HG03097 (cell line): ENCODE measurements around the gene TAAR5.
A peak's percentile ranks its signal among the peaks of the same experiment; 100 is the strongest.
"Not testable (repeated sequence)": the region's sequence is repeated elsewhere in the genome, so short reads cannot be mapped to it uniquely, and the experiment has no call there.

Experiments used
- ATAC-seq: cut with Tn5 transposase; IDR thresholded peaks from one replicate; pipeline ENCODE4 v1.9.1; 2021; ENCODE audit not compliant: unreplicated experiment, low FRiP score

Gene TAAR5

GRCh38 chr6:132589454-132589853 is at the start of gene TAAR5:
TSS of gene TAAR5 (minus strand) at chr6:132589741. CDS start at chr6:132589686, 55 bp downstream.
- ATAC-seq, result no peak

DNA sequence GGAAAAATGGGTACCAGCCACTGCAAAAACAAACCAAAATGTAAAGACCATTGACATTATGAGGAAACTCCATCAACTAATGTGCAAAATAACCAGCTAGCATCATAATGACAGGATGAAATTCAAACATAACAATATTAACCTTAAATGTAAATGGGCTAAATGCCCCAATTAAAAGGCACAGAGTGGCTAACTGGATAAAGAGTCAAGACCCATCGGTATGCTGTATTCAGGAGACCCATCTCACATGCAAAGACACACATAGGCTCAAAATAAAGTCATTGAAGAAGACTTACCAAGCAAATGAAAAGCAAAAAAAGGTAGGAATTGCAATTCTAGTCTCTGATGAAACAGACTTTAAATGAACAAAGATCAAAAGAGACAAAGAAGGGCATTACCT is 47.6 kb upstream of the TAAR5 start:
- ATAC-seq, result not testable (repeated sequence)

- not testable (repeated sequence) for ATAC-seq
Observed at GRCh38 chr6:132635906-132636305, 46.4 kb upstream of the TAAR5 start.

GRCh38 chr6:132635288-132635687 is 45.7 kb upstream of the TAAR5 start:
- not testable (repeated sequence) for ATAC-seq

- no peak for ATAC-seq
Observed at GRCh38 chr6:132634796-132635195, 45.3 kb upstream of the TAAR5 start.

DNA sequence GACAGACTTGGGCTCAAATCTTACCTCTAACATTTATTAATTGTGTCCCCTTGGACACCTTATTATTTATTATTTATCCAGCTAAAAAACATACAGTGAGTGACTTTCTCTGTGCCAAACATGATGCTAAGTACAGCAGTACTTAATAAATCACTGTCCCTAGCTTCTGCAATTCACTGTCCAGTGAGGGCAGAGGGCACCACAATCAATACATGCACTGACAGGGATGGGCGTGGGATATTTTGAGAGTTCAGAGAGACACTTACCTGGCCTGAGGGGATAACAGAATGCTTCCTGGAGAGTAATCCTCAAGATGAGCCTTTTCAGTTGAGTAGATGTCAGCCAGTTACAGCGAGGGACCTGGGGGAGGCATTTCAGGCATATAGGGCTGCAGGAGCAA is 43.8 kb upstream of the TAAR5 start:
- no peak for ATAC-seq

GRCh38 chr6:132624175-132624574 is 34.6 kb upstream of the TAAR5 start, which contains the start of gene TAAR2:
TSS of gene TAAR2 (minus strand) at chr6:132624275. CDS start at chr6:132624275, 0 bp downstream.
- ATAC-seq, result no peak

DNA sequence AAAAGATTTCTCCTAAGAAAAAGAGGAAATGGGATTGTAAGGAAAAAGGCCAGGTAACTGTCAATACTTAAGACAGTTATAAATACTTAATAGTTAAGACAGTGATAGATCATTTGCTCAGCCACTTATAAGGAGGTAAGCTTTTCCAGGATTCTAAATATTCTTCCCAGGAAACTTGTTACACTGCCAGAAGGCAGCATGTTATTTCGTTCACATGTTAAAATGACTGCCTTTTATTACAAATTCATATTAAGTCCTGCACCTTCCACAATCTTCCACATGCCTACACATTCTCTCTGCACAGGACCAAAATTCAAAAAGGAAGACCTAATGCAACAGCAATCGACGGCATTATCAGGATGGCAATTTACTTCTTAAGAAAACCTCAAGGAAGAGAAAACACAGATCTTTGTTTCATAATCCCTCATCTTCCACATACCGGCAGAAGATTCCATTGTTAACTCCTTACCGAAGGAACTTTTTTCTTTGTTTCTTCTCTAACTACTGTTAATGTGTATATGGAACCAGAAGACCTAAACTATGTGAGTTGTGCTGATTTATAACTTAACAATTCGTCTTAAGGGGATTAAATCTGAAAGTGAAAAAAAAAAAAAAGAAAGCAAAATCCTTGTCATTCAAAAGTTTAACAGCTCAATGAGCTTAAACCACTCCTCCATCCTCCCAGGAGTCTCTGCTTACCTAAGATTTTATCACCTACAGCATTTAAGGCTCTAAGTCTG is 33.7 kb upstream of the TAAR5 start:
- no peak for ATAC-seq

DNA sequence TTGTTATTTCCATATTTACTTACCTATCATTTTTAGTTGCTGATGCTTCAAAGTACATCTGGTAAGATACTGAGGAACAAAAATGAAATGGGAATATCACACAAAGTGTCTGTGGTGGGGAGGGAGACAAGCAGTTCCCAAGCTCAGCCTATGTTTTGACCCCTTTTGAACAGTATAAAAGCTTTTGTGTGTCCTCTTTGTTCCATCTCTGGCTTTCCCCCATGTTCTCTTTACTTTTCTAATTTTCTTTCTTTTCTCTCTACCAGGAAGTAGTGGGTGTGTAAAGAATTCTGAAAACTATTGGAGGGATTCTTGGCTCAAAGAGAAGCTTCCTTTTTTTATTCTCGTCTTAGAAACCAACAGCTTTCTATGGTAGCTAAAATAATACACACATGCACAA is 27.1 kb upstream of the TAAR5 start:
- no peak for ATAC-seq

GRCh38 chr6:132614554-132614953 is 25.0 kb upstream of the TAAR5 start:
- ATAC-seq, result no peak

GRCh38 chr6:132612449-132613108 is 23.0 kb upstream of the TAAR5 start:
- peak; percentile 52 for ATAC-seq

DNA sequence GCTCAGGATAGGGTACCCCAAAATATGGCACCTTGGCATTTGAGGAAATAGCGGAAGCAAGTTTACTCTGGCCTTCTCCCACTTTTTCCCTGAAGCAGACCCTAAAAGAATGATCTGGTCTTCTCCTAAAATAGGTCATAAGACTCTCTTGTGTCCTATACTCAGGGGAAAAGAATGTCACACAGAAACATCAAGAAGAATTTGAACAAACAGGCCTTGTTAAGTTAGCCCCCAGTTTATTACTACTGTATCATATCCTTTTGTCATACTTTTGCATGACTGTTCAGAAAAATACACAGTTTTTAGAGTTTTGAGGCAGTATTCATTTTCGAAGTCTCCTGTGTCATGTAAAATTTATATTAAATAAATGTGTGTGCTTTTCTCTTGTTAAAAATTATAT is 22.1 kb upstream of the TAAR5 start:
- no peak for ATAC-seq

- peak; percentile 67 for ATAC-seq
Observed at GRCh38 chr6:132607544-132608233, 18.1 kb upstream of the TAAR5 start.

DNA sequence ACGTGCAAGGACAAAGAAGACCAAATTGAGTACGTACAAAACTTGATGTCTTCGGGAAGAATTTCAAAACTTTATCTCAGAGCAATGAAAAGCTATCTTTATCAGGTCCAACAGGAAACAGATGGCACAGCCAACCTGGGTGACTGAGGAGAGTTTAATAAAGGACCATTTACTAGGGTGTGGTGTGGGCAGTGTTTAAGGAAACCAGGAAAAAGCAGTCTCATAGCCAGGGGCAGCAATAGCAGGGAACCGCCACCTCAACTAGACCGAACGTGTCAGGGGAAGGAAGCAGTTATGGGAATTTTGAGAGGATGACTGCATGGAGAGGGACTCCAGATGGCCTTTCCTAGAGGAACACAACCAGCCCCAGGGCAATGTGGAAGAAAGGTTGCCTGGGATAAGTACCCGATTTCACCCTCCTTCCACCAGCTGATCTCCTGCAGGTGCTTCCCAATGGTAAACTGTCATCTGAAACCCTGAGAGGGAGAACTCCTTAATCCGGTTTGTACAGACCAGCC is 15.2 kb upstream of the TAAR5 start:
- ATAC-seq, result no peak

GRCh38 chr6:132600900-132601299 is 11.4 kb upstream of the TAAR5 start:
- ATAC-seq, result not testable (repeated sequence)

DNA sequence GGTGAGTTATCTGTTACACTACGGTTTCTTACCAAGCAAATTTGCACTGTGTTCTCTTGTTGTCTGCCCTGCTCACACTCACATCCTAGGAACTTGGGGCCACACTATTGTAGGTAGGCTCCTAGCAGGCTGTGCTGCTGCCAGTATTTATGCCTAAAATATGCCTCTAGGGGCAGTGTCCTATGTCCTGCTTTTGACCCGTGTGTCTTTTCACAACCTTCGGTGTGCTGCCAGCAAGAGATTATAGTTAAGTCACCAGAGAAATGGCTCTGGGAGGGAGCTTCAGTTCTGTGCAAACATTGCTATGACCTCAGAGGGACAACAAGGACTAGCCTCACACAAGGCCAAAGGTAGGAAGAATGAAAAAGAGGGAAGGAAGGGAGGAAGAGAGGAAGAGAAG is 8.9 kb upstream of the TAAR5 start:
- ATAC-seq, result peak; percentile 73

- no peak for ATAC-seq
Observed at GRCh38 chr6:132596201-132596600, 6.7 kb upstream of the TAAR5 start.

DNA sequence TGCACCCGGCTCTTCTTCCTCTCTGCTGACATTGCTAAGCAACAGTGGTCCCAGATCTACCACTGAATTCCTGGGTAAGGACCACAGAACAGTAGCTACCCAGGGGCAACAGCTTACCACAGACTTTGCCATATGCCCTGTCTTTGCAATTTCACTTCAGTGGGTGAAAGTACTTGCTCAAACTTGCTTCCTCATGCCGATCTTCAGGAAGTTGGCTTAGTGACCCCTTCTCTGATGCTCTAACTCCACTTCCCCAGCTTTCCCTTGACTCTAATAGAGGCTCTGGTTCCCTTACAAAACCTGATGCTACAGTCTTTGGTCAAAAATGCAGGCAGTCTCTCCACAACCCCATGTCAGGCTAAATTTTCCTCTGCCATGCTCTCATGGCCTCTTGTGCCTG is 3.3 kb upstream of the TAAR5 start:
- no peak for ATAC-seq

GRCh38 chr6:132590362-132590761 is 821 bp upstream of the TAAR5 start:
- no peak for ATAC-seq

DNA sequence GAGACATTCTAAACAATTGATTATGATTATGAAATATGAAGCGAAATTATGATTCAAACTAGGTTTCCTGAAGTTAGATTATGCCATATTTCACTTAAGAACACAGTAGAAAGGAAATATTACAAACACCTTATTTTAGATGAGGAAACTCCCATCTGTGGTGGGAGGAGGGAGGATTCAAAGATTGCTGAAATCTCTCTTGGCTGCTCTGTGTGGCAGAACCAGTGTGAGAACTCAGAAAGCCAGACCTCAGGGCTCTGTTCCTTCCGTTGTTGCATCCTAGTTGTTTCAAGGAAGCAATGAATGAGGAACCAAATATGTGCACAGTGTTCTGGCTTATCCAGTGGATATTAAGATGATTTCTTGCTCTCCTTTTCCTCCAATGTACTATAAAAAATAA is 2.1 kb downstream of the TAAR5 start:
- ATAC-seq, result no peak

DNA sequence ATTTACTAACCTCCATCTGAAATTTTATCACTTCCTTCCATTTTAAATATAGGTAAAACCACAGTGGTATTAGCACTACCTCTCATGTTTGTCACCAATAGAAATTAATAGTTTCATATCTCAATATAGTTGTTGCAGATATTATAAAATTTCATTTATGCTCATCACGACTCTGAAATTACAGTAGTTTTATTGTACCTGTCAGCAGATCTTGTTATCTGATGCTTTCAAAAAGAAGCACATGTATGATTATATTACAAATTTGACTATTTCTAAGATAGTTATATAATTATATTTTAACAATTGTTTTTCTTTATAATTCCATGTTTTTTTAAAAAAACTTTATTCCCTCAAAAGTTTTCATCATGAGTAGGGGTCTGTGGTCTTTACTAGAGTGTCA is 4.8 kb downstream of the TAAR5 start:
- no peak for ATAC-seq
